Loucy (cell line): Measurements from ENCODE around the gene CHKB.

ENCODE experiments used
- H2AFZ ChIP-seq: fragments of 200-600 bp; sonication (generic); 2 replicates; pipeline ENCODE4 v1.6.0; 2016; ENCODE audit warnings: antibody characterized with exemption, mild to moderate bottlenecking, low read length, moderate library complexity
- H3F3A ChIP-seq: fragments of 200-600 bp; 2 replicates; pipeline ENCODE4 v1.6.0; 2016; ENCODE audit warnings: antibody characterized with exemption, low read depth, mild to moderate bottlenecking
- H3K27me3 ChIP-seq: fragments of 200-600 bp; sonication (generic); 2 replicates; pipeline ENCODE4 v1.6.1; 2014; ENCODE audit warnings: low read length, mild to moderate bottlenecking; ENCODE audit not compliant: insufficient read depth, poor library complexity, severe bottlenecking
- H3K36me3 ChIP-seq: fragments of 200-600 bp; sonication (generic); 2 replicates; pipeline ENCODE4 v1.6.1; 2016; ENCODE audit warnings: low read length; ENCODE audit not compliant: insufficient read depth
- H3K4me1 ChIP-seq: fragments of 200-600 bp; sonication (generic); 2 replicates; pipeline ENCODE4 v1.5.1; 2014; ENCODE audit warnings: low read length, mild to moderate bottlenecking; ENCODE audit not compliant: insufficient read depth, poor library complexity, severe bottlenecking
- H3K4me2 ChIP-seq: fragments of 200-600 bp; sonication (generic); 2 replicates; pipeline ENCODE4 v1.6.0; 2014; ENCODE audit warnings: antibody characterized with exemption, low read length, low read depth, mild to moderate bottlenecking; ENCODE audit not compliant: poor library complexity, severe bottlenecking
- H3K4me3 ChIP-seq: fragments of 200-600 bp; sonication (generic); 2 replicates; pipeline ENCODE4 v1.5.1; 2014; ENCODE audit warnings: low read length, mild to moderate bottlenecking, mixed read lengths; ENCODE audit not compliant: poor library complexity, severe bottlenecking
- H3K79me2 ChIP-seq: fragments of 200-600 bp; sonication (generic); 2 replicates; pipeline ENCODE4 v1.6.1; 2014; ENCODE audit warnings: low read length; ENCODE audit not compliant: insufficient read depth
- H3K9ac ChIP-seq: fragments of 200-600 bp; sonication (generic); 2 replicates; pipeline ENCODE4 v1.6.0; 2014; ENCODE audit warnings: mild to moderate bottlenecking, low read depth, low read length, moderate library complexity; ENCODE audit not compliant: poor library complexity, severe bottlenecking
- H3K9me2 ChIP-seq: fragments of 200-600 bp; sonication (generic); replicated peaks from 2 replicates; pipeline ENCODE4 v1.6.1; 2016; ENCODE audit warnings: low read depth, low read length, mixed read lengths
- H3K9me3 ChIP-seq: fragments of 200-600 bp; sonication (generic); 2 replicates; pipeline ENCODE4 v1.6.1; 2014; ENCODE audit warnings: mild to moderate bottlenecking, antibody characterized with exemption, low read length, low read depth; ENCODE audit not compliant: insufficient read depth
- H4K20me1 ChIP-seq: fragments of 200-600 bp; sonication (generic); 2 replicates; pipeline ENCODE4 v1.6.0; 2014; ENCODE audit warnings: antibody characterized with exemption, low read length, mild to moderate bottlenecking; ENCODE audit not compliant: insufficient read depth, poor library complexity, severe bottlenecking
- CTCF ChIP-seq: fragments of 200-600 bp; sonication (generic); conservative IDR thresholded peaks from 2 replicates; pipeline ENCODE4 v1.5.1; 2014; ENCODE audit warnings: mild to moderate bottlenecking, antibody characterized with exemption, low read length
- EZH2phosphoT487 ChIP-seq: fragments of 200-600 bp; IDR thresholded peaks from 2 replicates; pipeline ENCODE4 v1.6.1; 2018; ENCODE audit warnings: antibody characterized with exemption, mild to moderate bottlenecking, moderate library complexity, borderline replicate concordance

Gene CHKB

DNA sequence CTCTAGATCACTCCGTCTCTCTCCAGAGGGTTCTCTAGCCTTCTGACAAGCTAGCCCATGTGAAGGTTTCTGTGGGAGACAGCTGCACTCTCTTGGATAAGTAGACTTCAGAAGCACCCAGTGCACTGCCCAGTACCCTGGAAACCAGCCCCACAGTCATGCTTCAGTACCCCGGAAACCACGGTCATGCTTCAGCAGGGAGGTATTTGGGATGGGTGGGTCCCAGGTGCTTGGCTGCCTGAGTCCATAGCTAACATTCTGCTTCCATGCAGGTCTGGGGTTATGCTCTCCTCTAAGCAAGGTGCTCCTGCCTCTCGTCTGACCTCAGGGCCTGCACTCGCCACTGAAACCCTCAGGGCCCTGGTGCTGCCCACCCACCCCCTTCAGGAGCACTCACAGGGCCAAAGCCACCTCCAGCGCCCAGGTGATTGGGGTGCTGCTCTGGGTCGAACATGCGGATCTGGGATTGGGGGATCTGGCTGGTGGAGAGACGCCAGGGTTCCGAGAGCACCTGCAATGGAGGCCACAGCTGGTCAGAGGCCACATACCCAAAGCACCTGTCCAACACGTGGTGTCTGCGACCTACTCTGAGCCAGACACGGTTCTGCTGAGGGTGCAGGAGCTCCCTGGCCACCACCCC, 12.6 kb downstream of the CHKB start:
- peaks cover 8% of the 10 kb centered on the region; the same call in 1 of the 2 replicates for H3K36me3 ChIP-seq
- H3K9me3 ChIP-seq = no peaks in the 10 kb centered on the region
- no peaks in the 10 kb centered on the region for H3K9me2 ChIP-seq
- no peaks in the 10 kb centered on the region for H4K20me1 ChIP-seq
- no peaks in the 10 kb centered on the region for H3K4me1 ChIP-seq
- H3F3A ChIP-seq = no peaks in the 10 kb centered on the region
- H3K27me3 ChIP-seq = no peaks in the 10 kb centered on the region
- no peak overlapping the region for H2AFZ ChIP-seq
- no peaks in the 10 kb centered on the region for H3K79me2 ChIP-seq
- no peak overlapping the region for H3K4me2 ChIP-seq
- no peak overlapping the region for H3K4me3 ChIP-seq
- H3K9ac ChIP-seq = no peak overlapping the region
- TF ChIP-seq EZH2phosphoT487 = no peak
- no peak for TF ChIP-seq CTCF

DNA sequence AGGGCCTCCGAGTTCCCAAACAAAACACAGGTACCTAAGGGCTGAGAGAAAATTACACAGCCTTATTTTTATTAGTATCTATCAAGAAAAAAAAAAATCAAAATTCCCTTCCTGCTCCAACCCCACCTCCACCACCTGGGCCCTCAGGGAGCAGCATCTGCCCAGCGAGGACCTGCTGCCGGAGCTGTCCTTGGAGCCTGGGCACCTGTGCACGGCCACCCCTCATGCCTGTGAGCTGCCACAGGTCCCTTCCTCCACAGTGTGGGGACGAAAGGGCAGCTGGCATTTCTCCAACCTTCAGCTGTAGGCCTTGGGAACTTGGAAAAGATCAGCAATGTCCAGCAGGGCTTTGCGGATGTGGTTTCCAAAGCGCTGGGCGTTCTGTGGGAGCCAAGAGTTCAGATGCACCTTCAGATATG, 13.6 kb downstream of the CHKB start:
- no peak overlapping the region for H3K9ac ChIP-seq
- H3K27me3 ChIP-seq = no peaks in the 10 kb centered on the region
- H4K20me1 ChIP-seq = no peaks in the 10 kb centered on the region
- H3K4me1 ChIP-seq = no peaks in the 10 kb centered on the region
- H3K9me2 ChIP-seq = no peaks in the 10 kb centered on the region
- no peaks in the 10 kb centered on the region for H3K79me2 ChIP-seq
- peaks cover 8% of the 10 kb centered on the region; the same call in 1 of the 2 replicates for H3K36me3 ChIP-seq
- no peak overlapping the region for H3K4me2 ChIP-seq
- H2AFZ ChIP-seq = no peak overlapping the region
- TF ChIP-seq CTCF (no peak), EZH2phosphoT487 (no peak)
- no peak overlapping the region for H3K4me3 ChIP-seq
- H3K9me3 ChIP-seq = no peaks in the 10 kb centered on the region
- H3F3A ChIP-seq = no peaks in the 10 kb centered on the region

DNA sequence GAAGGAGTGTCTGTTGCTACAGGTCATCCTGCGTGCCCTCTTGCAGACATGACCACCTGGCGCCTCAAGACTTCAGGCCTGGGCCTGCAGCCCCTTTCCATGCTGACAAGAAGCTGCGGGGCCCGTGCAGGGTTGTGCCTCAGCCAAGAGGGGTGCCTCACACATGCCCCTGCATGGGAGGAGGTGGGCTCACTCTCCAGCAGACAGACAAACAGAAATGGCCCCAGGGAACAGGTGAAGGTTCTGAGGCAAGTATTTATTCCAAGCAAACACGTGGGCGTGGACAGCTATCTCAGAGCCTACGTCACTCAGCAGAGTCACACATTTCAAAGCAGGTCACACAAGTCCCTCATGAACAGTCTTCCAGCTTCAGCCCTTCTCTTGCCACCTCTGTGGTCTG, 14.0 kb downstream of the CHKB start:
- TF ChIP-seq CTCF = no peak
- TF ChIP-seq EZH2phosphoT487 = no peak
- H3K27me3 ChIP-seq = no peaks in the 10 kb centered on the region
- no peak overlapping the region for H3K4me2 ChIP-seq
- no peaks in the 10 kb centered on the region for H4K20me1 ChIP-seq
- H3F3A ChIP-seq = no peaks in the 10 kb centered on the region
- H2AFZ ChIP-seq = no peak overlapping the region
- H3K9me2 ChIP-seq = no peaks in the 10 kb centered on the region
- no peak overlapping the region for H3K4me3 ChIP-seq
- H3K9me3 ChIP-seq = no peaks in the 10 kb centered on the region
- H3K4me1 ChIP-seq = no peaks in the 10 kb centered on the region
- H3K79me2 ChIP-seq = no peaks in the 10 kb centered on the region
- no peak overlapping the region for H3K9ac ChIP-seq
- H3K36me3 ChIP-seq = peaks cover 8% of the 10 kb centered on the region; the same call in 1 of the 2 replicates
